Gastrocnemius medialis (tissue), 4 donors: ENCODE data around the gene TOR2A. TPM values are rescaled to one million over a fixed set of nuclear protein-coding genes. Genes with fewer than 3 reads are reported as not detected.

ENCODE experiments used
- ATAC-seq, 2 donors: fragments of 150-250 bp; one replicate each; pipeline ENCODE4 v1.9.1; 2016
- DNase-seq, 2 donors: peaks; one replicate each; pipeline ENCODE4 v3.0.0-alpha.2; 2019
- H3K27ac ChIP-seq, 4 donors: fragments of 200-600 bp; sonication (generic); 1 replicate in 1 of 4; 2 replicates in 3 of 4; pipeline ENCODE4 v1.5.1; 2016 to 2018; ENCODE audit warnings: mild to moderate bottlenecking in 2 of 4, moderate library complexity in 1 of 4
- H3K27me3 ChIP-seq, 3 donors: fragments of 200-600 bp; sonication (generic) in 2 of 3; 1 replicate in 1 of 3; 2 replicates in 2 of 3; pipeline versions ENCODE4 v1.5.1 to v1.6.0; 2016 to 2019; ENCODE audit warnings: mild to moderate bottlenecking in 1 of 3, moderate library complexity in 1 of 3
- H3K36me3 ChIP-seq, 2 donors: fragments of 200-600 bp; sonication (generic) in 1 of 2; one replicate each; pipeline ENCODE4 v1.5.1; 2017 to 2018
- H3K4me1 ChIP-seq, 2 donors: fragments of 200-600 bp; sonication (generic) in 1 of 2; one replicate each; pipeline ENCODE4 v1.5.1; 2016 to 2017; ENCODE audit warnings: mild to moderate bottlenecking in 2 of 2
- H3K4me3 ChIP-seq, 4 donors: fragments of 200-600 bp; sonication (generic) in 3 of 4; 1 replicate in 1 of 4; 2 replicates in 3 of 4; pipeline ENCODE4 v1.5.1; 2016 to 2019; ENCODE audit warnings: mild to moderate bottlenecking in 2 of 4
- H3K9me3 ChIP-seq, 3 donors: fragments of 200-600 bp; sonication (generic) in 2 of 3; 1 replicate in 1 of 3; 2 replicates in 2 of 3; pipeline ENCODE4 v1.5.1; 2016 to 2019
- POLR2A ChIP-seq, 2 donors: fragments of 450-650 bp; IDR thresholded peaks; one replicate each; pipeline ENCODE4 v1.6.1; 2017; ENCODE audit warnings: antibody characterized with exemption in 2 of 2, mild to moderate bottlenecking in 2 of 2, moderate library complexity in 2 of 2
- in situ Hi-C, 4 donors: fragments of 200-750 bp; cut with MboI; loops; one replicate each; pipeline versions ENCODE4 v1.15.0 to v1.8.0; 2017; ENCODE audit warnings: low sequenced_read_pairs in 4 of 4
- intact Hi-C: fragments of 100-400 bp; cut with DNase I; formaldehyde crosslinking; loops from one replicate; pipeline ENCODE4 v1.15.1; 2023; ENCODE audit warnings: low total_unique reads
- total RNA-seq, 4 donors: library from RNA; depleted of rRNA; stranded (reverse); fragments of >200 nt; gene quantifications; one replicate each; pipeline versions ENCODE4 v1.1.0 to v1.2.3, GENCODE V29; 2016
- TF ChIP-seq, protein P1 (sequence below), 5 experiments: fragments of 450-650 bp in 3 of 5; fragments of 200-600 bp in 2 of 5; sonication (generic) in 2 of 5; IDR thresholded peaks in 4 of 5; conservative IDR thresholded peaks in 1 of 5; 1 replicate in 4 of 5; 2 replicates in 1 of 5; pipeline ENCODE4 v1.5.1; 2016 to 2019; ENCODE audit warnings: antibody characterized with exemption in 5 of 5, mild to moderate bottlenecking in 3 of 5, moderate library complexity in 3 of 5

Gene TOR2A
- total RNA-seq, 4 donors from 2014 or later: 3.2 to 10.6 (median 9.6) TPM

DNA sequence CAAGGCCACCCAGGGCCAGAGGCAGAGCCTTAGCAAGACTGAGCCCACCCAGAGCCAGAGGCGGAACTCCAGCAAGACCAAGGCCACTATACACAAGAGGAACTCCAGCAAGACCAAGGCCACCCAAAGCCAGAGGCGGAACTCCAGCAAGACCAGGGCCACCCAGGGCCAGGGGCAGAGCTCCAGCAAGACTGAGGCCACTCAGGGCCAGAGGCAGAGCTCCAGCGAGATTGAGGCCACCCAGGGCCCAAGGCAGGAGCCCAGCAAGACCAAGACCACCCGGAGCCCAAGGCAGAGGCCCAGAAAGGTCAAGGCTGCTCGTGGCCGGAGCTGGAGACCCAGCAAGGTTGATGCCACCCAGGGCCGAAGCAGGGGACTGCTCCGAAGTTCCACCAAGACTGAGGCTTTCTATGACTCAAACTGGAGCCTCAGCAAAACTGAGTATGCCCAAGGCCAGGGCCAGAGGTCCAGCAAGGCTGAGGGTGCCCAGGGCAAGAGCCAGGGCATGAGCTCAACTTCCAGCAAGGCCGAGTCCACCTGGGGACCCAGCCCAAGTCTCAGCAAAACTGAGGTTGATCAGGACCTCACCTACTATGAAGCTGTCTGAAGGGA lies 4.2 kb downstream of the TOR2A start:
- Histone ChIP-seq H3K4me3 (no peak overlapping the region), H3K27me3 (no peaks in the 10 kb centered on the region), H3K9me3 (no peaks in the 10 kb centered on the region), H3K36me3 (peaks cover 0 to 18% of the 10 kb centered on the region in 2 donors), H3K27ac (no peak overlapping the region), H3K4me1 (peaks cover 12 to 13% of the 10 kb centered on the region in 2 donors)
- in situ Hi-C loops: loop anchor here (5.0 to 10.0 kb wide), 6 partner anchors 54 to 226 kb away; partner anchors contain the start of gene CDK9 (in 1 of the 4)
- intact Hi-C loops: no loop called here
- no peak for ATAC-seq
- no peak for TF ChIP-seq POLR2A (IDR thresholded peaks at IDR 0.05)
- TF ChIP-seq, protein P1, sequence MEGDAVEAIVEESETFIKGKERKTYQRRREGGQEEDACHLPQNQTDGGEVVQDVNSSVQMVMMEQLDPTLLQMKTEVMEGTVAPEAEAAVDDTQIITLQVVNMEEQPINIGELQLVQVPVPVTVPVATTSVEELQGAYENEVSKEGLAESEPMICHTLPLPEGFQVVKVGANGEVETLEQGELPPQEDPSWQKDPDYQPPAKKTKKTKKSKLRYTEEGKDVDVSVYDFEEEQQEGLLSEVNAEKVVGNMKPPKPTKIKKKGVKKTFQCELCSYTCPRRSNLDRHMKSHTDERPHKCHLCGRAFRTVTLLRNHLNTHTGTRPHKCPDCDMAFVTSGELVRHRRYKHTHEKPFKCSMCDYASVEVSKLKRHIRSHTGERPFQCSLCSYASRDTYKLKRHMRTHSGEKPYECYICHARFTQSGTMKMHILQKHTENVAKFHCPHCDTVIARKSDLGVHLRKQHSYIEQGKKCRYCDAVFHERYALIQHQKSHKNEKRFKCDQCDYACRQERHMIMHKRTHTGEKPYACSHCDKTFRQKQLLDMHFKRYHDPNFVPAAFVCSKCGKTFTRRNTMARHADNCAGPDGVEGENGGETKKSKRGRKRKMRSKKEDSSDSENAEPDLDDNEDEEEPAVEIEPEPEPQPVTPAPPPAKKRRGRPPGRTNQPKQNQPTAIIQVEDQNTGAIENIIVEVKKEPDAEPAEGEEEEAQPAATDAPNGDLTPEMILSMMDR (IDR thresholded peaks at IDR 0.05 in 4 of 5, conservative IDR thresholded peaks at IDR 0.05 in 1 of 5): no peak
- DNase-seq: no peak

DNA sequence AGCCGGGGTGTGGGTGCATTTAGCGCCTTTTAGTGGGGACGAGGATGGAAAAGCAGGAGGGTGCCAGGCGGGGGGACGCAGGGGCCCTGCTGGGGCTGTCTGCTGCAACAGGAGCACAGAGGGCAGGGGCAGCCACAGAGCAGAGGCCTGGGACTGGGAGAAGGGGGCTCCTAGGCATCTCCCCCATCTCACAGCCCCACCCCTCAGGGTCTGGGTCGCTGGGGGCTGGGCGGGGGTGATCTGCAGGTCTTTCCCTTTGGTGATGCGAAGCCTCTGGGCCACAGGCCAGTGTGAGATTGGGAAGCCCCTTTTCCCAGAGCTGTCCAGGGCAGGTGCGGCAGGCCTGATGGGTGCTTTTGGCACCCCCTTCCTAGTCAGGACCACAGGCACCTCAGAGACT lies 4.8 kb downstream of the TOR2A start:
- TF ChIP-seq, protein P1 (IDR thresholded peaks at IDR 0.05 in 4 of 5, conservative IDR thresholded peaks at IDR 0.05 in 1 of 5): no peak
- no peak for TF ChIP-seq POLR2A (IDR thresholded peaks at IDR 0.05)
- ATAC-seq: no peak
- no peaks in the 10 kb centered on the region for H3K9me3 ChIP-seq
- intact Hi-C loops: no loop called here
- no peaks in the 10 kb centered on the region for H3K27me3 ChIP-seq
- in situ Hi-C loops: loop anchor here (5.0 to 10.0 kb wide), 6 partner anchors 55 to 225 kb away; partner anchors contain the start of gene CDK9 (in 1 of the 4)
- peaks cover 6 to 7% of the 10 kb centered on the region in 2 donors for H3K4me1 ChIP-seq
- no peak for DNase-seq
- no peak overlapping the region for H3K4me3 ChIP-seq
- no peak overlapping the region for H3K27ac ChIP-seq
- peaks cover 0 to 18% of the 10 kb centered on the region in 2 donors for H3K36me3 ChIP-seq

DNA sequence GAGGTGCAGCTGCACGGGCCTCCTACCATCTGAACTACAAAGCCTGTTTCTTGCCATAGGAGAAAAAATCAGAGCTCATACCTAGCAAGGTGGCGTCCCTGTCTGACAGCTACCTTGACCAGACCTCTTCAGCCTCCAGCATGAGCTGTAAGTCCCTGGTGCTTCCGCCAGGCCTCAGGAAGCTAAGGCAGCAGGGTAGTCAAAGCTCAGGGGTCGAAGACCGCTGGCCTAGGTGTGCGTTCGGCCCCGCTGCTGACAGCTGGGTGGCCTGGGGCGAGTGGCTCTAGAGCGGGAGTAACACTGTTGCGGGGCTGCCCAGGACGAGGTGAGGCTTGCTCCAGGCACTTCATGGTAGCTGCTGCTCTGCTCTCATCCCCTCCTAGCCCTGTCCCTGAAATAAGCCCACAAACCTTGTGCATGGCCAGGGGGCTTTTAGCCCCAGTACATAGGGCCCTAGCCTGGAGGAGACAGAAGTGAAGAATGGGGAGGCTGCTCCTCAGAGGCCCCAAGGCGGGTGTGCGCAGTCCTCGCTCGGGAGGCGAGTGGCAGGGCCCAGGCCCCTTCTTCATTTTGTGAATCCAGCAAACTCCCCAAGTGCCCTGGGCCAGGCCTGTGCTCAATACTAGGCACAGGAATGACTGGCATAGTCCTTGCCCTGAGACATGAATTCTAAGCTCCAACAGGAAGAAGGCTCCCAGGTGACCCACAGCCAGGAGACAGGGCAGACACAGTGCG lies 5.4 kb downstream of the TOR2A start:
- Histone ChIP-seq H3K9me3 (no peaks in the 10 kb centered on the region), H3K27ac (no peak overlapping the region), H3K27me3 (no peaks in the 10 kb centered on the region), H3K4me3 (no peak overlapping the region), H3K36me3 (peaks cover 0 to 18% of the 10 kb centered on the region in 2 donors), H3K4me1 (peaks cover 6 to 7% of the 10 kb centered on the region in 2 donors)
- intact Hi-C loops (no loop called here), in situ Hi-C loops (loop anchor here (5.0 to 10.0 kb wide), 7 partner anchors 55 to 235 kb away; partner anchors contain the start of gene CDK9 (in 1 of the 4))
- ATAC-seq: no peak
- TF ChIP-seq, protein P1 (IDR thresholded peaks at IDR 0.05 in 4 of 5, conservative IDR thresholded peaks at IDR 0.05 in 1 of 5): no peak
- TF ChIP-seq POLR2A (IDR thresholded peaks at IDR 0.05): no peak
- DNase-seq: no peak

DNA sequence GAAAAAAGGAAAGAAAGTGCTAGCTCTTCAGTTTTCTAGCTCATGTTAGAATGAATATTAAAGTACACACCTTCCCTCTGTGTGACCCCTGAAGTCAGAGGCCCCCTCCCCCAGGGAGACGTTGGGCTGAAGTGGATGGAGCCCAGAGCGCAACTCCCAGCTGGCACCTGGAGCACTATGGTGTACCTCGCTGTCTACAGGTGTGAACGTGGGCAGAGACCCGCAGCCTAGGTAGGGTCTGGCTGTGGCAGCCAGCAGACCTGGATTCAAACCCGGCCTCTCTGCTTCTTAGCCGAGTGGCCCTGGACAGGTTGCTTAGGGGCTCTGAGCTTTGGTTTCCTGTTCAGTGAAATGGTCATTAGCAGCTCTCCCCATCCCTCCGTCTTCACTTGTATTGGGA lies 6.3 kb downstream of the TOR2A start:
- intact Hi-C loops (no loop called here), in situ Hi-C loops (loop anchor here in 1 of 4 donors (10.0 kb wide), 1 partner anchor 234 kb away; no protein-coding TSS in a partner anchor)
- Histone ChIP-seq H3K4me1 (peaks cover 0 to under 1% of the 10 kb centered on the region in 2 donors), H3K27me3 (no peaks in the 10 kb centered on the region), H3K27ac (no peak overlapping the region), H3K36me3 (peaks cover 0 to 18% of the 10 kb centered on the region in 2 donors), H3K9me3 (no peaks in the 10 kb centered on the region), H3K4me3 (no peak overlapping the region)
- TF ChIP-seq, protein P1 (IDR thresholded peaks at IDR 0.05 in 4 of 5, conservative IDR thresholded peaks at IDR 0.05 in 1 of 5): no peak
- no peak for TF ChIP-seq POLR2A (IDR thresholded peaks at IDR 0.05)
- ATAC-seq: no peak
- no peak for DNase-seq
